Limb (tissue), 2 donors: ENCODE results near the gene TENM4.
"Not testable (repeated sequence)": the region's sequence is repeated elsewhere in the genome, so short reads cannot be mapped to it uniquely, and the experiment has no call there.

Experiments used
- DNase-seq, 2 donors: peaks; one replicate each; pipeline ENCODE4 v3.0.0-alpha.2; 2016; ENCODE audit errors: extremely low spot score in 2 of 2

The TENM4 gene

GRCh38 chr11:78986305-78986704 lies 454.5 kb downstream of the TENM4 start:
- DNase-seq: no peak

GRCh38 chr11:78985663-78986062 lies 455.2 kb downstream of the TENM4 start:
- no peak for DNase-seq

GRCh38 chr11:78982473-78982872 lies 458.4 kb downstream of the TENM4 start:
- DNase-seq: peak in 1 of 2 donors; percentile 38

- no peak for DNase-seq
These were observed 459.7 kb downstream of the TENM4 start for GRCh38 chr11:78981153-78981552.

GRCh38 chr11:78978831-78979230 lies 462.0 kb downstream of the TENM4 start:
- DNase-seq: no peak

- DNase-seq: not testable (repeated sequence)
These were observed 463.0 kb downstream of the TENM4 start for GRCh38 chr11:78977848-78978247.

- no peak for DNase-seq
These were observed 463.8 kb downstream of the TENM4 start for GRCh38 chr11:78977009-78977408.

- no peak for DNase-seq
These were observed 465.7 kb downstream of the TENM4 start for GRCh38 chr11:78975081-78975480.

GRCh38 chr11:78973876-78974275 lies 467.0 kb downstream of the TENM4 start:
- no peak for DNase-seq

- DNase-seq: no peak
These were observed 468.2 kb downstream of the TENM4 start for GRCh38 chr11:78972590-78972989.

- DNase-seq: no peak
These were observed 468.7 kb downstream of the TENM4 start for GRCh38 chr11:78972177-78972576.

GRCh38 chr11:78967811-78968210 lies 473.0 kb downstream of the TENM4 start:
- DNase-seq: no peak

- DNase-seq: no peak
These were observed 475.4 kb downstream of the TENM4 start for GRCh38 chr11:78965432-78965831.

GRCh38 chr11:78961937-78962701 lies 478.7 kb downstream of the TENM4 start:
- peak; percentile 63 to 88 for DNase-seq

GRCh38 chr11:78961247-78961646 lies 479.6 kb downstream of the TENM4 start:
- no peak for DNase-seq

- DNase-seq: no peak
These were observed 482.4 kb downstream of the TENM4 start for GRCh38 chr11:78958444-78958843.

- no peak for DNase-seq
These were observed 483.2 kb downstream of the TENM4 start for GRCh38 chr11:78957476-78958245.

- no peak for DNase-seq
These were observed 486.1 kb downstream of the TENM4 start for GRCh38 chr11:78954696-78955095.

GRCh38 chr11:78954261-78954660 lies 486.6 kb downstream of the TENM4 start:
- DNase-seq: no peak

GRCh38 chr11:78952890-78953289 lies 487.9 kb downstream of the TENM4 start:
- peak; percentile 31 to 45 for DNase-seq

- DNase-seq: no peak
These were observed 488.7 kb downstream of the TENM4 start for GRCh38 chr11:78952175-78952574.

- peak in 1 of 2 donors; percentile 20 for DNase-seq
These were observed 490.7 kb downstream of the TENM4 start for GRCh38 chr11:78949976-78950690.
